ENCODE measurements around the gene UXT. TPM values are rescaled to one million over a fixed set of nuclear protein-coding genes. Genes with fewer than 3 reads are reported as not detected.

Gene UXT
- total and polyA plus RNA-seq, 9 of the 15 experiments (the other 6 are each of a cell fraction or from before 2014, with no cell fraction given) = 141 to 300 (median 204) TPM

DNA sequence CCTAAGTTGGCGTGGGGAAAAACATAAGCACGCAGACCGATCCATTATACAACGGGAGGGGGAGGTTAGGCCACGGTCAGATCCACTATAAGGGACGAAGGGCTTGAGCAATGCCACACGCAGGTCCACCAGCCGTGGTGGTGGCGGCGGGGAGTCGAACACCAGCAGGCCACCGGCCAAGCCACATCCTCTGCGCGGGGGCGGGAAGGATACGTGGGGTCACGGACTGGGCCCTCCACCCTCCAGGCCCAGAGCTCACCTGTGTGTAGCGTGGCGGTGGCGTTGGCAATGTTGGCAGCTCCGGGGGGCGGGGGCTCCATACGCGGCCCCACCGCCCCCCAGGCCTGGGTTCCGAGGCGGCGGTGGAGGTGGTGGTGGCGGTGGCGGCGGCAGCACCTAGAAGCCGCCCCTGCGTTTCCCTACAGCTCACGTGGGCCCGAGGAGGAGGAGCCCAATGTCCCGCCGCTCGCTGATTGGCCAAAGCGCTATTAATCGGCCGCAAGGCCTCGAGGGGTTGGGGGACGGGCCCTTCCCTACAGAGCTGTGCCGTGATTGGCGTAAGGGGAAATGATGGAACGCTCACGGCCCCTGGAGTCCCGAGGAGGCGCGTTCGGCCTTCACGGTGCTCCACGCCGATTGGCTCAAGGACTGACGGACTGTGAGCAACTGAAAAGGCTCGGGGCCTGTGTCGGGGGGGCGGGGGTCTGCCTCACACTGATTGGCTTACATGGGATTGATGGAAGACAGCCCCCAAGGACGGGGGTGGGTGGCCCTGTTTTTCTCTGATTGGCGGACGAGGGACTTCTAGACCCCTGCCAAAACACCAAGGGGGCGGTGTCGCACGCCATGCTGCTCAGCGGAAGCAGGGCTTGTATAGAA lies 8.6 kb downstream of the UXT start, which contains the start of gene ELK1 (continued):
- TF ChIP-seq BHLHE40 (IDR thresholded peaks at IDR 0.05; ENCODE audit: low read length) (peak; percentile 56), MTA3 (IDR thresholded peaks at IDR 0.05; ENCODE audit: borderline replicate concordance) (no peak), ATF1 (CRISPR knock-in tag; IDR thresholded peaks at IDR 0.05) (no peak), ATF1 (tag; IDR thresholded peaks at IDR 0.05) (peak; percentile 81), FOXA3 (CRISPR knock-in tag; conservative IDR thresholded peaks at IDR 0.05 in 1 of 2, IDR thresholded peaks at IDR 0.05 in 1 of 2) (no peak), ZBTB11 (CRISPR knock-in tag; IDR thresholded peaks at IDR 0.05) (0 out of 6 replicates have a peak, but pooled peaks of 1 of the 3 experiments have one; percentile 25), ZNF217 (CRISPR knock-in tag; IDR thresholded peaks at IDR 0.05) (no peak), ZNF232 (CRISPR knock-in tag; IDR thresholded peaks at IDR 0.05) (no peak), THRAP3 (IDR thresholded peaks at IDR 0.05; ENCODE audit: borderline replicate concordance) (no peak), MBD2 (IDR thresholded peaks at IDR 0.05; ENCODE audit: borderline replicate concordance, low read depth) (peak; percentile 36; the same call in 1 of the 2 replicates), ZBTB2 (IDR thresholded peaks at IDR 0.05) (no peak), ZNF324 (CRISPR knock-in tag; IDR thresholded peaks at IDR 0.05) (no peak)
- TF ChIP-seq, protein P1, sequence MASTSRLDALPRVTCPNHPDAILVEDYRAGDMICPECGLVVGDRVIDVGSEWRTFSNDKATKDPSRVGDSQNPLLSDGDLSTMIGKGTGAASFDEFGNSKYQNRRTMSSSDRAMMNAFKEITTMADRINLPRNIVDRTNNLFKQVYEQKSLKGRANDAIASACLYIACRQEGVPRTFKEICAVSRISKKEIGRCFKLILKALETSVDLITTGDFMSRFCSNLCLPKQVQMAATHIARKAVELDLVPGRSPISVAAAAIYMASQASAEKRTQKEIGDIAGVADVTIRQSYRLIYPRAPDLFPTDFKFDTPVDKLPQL (IDR thresholded peaks at IDR 0.05; ENCODE audit: extremely low read depth, insufficient read length) = no peak
- TF ChIP-seq, protein P2, sequence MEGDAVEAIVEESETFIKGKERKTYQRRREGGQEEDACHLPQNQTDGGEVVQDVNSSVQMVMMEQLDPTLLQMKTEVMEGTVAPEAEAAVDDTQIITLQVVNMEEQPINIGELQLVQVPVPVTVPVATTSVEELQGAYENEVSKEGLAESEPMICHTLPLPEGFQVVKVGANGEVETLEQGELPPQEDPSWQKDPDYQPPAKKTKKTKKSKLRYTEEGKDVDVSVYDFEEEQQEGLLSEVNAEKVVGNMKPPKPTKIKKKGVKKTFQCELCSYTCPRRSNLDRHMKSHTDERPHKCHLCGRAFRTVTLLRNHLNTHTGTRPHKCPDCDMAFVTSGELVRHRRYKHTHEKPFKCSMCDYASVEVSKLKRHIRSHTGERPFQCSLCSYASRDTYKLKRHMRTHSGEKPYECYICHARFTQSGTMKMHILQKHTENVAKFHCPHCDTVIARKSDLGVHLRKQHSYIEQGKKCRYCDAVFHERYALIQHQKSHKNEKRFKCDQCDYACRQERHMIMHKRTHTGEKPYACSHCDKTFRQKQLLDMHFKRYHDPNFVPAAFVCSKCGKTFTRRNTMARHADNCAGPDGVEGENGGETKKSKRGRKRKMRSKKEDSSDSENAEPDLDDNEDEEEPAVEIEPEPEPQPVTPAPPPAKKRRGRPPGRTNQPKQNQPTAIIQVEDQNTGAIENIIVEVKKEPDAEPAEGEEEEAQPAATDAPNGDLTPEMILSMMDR (IDR thresholded peaks at IDR 0.05 in 2 of 3, conservative IDR thresholded peaks at IDR 0.05 in 1 of 3; ENCODE audit: insufficient read depth in 2 of 3, low read depth in 1 of 3, low read length in 3 of 3) = 0 out of 6 replicates have a peak, but pooled peaks of 1 of the 3 experiments have one; percentile 10
- TF ChIP-seq, protein P3, sequence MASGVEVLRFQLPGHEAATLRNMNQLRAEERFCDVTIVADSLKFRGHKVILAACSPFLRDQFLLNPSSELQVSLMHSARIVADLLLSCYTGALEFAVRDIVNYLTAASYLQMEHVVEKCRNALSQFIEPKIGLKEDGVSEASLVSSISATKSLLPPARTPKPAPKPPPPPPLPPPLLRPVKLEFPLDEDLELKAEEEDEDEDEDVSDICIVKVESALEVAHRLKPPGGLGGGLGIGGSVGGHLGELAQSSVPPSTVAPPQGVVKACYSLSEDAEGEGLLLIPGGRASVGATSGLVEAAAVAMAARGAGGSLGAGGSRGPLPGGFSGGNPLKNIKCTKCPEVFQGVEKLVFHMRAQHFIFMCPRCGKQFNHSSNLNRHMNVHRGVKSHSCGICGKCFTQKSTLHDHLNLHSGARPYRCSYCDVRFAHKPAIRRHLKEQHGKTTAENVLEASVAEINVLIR (CRISPR knock-in tag; IDR thresholded peaks at IDR 0.05) = no peak
- TF ChIP-seq, protein P4, sequence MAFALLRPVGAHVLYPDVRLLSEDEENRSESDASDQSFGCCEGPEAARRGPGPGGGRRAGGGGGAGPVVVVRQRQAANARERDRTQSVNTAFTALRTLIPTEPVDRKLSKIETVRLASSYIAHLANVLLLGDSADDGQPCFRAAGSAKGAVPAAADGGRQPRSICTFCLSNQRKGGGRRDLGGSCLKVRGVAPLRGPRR (CRISPR knock-in tag; IDR thresholded peaks at IDR 0.05) = no peak
